ENCODE results near the gene ZDHHC5.
"Not testable (repeated sequence)": the region's sequence is repeated elsewhere in the genome, so short reads cannot be mapped to it uniquely, and the experiment has no call there.

ZDHHC5 gene

DNA sequence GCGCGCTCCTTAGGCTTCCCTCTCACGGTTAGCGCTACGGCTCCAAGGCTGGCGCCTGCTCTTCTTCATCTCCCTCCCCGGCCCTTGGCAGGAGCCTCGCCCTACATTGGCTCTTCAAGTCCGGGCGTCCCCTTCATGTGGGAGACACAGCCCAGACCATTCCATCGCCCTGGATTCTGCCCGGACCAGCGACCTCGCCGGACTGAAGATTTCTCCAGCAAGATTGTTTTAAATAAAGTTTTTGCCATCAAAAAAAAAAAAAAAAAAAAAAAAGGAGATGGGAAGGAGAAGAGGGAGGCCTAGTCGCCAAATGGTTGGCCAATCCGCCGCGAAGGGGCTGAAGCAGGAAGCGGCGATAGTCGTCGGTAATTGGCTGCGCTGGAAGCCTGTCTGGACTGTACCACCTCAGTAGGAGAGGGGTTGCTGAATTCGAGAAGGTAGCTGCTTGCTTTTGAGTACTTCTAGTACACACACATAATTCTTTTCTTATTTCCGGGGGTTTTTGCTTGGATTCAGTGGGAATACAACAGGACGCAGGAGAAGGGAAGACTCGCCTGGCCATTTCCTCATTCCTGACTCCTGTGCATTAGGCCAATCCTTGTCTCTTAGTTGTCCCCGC lies 688 bp upstream of the ZDHHC5 start:
- peak; percentile 75 for DNase-seq (ENCODE audit: low read depth, low spot score)

DNA sequence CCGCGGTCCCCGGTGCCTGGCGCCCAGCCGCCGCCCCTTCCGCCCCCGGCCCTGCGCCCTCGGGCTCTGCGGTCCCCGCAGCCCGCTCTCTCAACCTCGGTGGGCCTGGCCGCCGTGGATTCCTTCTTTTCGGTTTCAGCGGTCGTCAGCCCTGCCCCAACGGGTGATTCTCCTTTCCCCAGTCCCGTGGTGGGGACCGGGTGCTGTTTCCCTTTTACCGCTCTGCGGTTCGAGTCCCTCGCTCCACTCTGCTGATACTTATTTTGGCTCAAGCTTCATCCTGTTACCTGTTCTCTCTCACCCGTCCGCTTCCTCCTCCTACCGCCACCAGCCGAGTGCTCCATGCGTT lies 494 bp downstream of the ZDHHC5 start:
- DNase-seq (ENCODE audit: low read depth, low spot score) = no peak

DNA sequence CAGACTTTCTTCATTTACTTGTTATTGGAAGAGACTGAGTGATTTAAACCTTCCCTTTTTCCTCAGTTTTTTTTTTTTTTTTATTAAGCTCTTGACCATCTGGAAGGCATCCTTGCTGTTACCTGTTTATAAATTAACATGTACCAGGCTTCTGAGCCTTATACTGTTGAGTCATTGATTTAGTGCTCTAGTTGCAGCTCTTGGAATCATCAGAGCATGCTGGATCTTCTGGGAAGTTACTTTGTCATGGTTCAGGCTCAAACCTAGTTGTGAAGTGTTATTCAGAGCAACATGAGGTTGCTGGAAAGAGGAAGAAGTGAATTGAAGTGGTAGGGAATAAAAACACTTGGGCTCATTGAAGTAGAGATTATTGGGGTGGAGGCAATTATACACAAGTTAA lies 6.3 kb downstream of the ZDHHC5 start:
- DNase-seq (ENCODE audit: low read depth, low spot score) = no peak

DNA sequence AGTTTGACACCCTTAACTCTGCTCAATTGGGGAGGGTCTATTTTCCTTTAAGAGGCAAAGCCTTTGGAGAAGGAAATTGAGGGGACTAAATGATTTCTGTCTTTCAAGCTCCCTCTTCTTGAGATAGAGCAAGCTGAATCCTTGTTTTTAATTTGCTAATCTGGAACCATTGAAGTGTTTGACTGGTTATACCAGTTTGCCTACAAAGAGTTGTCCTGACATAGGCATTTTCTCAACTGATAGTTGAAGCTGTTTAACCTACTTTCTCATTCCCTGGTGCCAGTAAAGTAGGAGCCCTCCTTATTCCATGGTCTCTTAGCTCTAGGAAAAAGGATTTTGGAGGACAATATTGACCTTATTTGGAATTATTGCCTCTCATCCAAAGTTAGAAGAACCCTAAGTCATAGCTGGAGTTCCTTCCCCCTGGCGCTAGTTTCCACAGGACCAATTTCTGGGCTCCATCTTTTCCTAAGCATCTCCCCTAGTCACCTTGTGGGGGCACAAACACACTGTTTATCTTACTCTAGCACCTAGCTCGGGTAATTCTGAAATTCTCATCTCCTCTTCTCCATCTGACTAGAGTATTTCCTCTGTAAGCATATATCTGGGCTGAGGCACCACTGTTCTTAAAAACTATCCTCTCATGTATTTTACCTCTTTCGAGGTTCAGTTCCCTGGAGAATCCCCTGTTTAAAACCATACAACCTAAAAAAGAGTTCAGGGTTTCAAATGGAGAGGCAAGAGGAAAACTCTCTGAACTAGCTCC lies 7.4 kb downstream of the ZDHHC5 start:
- no peak for DNase-seq (ENCODE audit: low read depth, low spot score)

DNA sequence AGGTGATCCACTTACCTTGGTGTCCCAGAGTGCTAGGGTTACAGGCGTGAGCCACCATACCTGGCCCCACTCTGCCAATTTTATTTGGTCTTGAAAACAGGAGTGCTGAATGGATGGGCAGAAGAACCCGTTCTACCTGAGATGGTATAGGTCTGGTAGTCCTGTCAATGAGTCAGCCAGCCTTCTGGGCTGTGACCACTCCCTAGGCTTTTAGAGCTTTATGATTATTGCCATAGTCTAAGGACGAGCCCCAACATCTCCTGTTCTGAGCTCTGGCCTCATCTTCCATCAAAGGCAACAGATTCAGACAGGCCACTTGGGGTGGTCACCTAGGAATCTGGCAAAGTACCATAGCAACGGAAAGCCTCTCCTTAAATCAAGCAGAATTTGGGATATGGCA lies 11.5 kb downstream of the ZDHHC5 start:
- DNase-seq (ENCODE audit: low read depth, low spot score) = no peak

DNA sequence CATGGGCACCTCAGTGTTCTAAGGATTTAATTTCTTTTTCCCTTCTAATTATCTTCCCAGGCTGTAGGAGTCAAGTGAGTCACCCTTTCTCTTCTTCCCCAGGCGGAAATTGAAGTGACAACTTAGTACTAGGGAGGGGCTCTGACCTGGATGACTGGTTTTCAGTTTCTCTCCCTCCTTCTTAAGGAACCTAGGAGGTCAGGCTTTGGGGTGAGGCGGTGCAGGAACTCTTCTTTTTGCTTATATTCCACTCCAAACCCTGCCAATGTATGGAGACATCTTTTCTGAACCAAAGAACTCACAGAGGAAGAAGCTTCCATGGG lies 12.6 kb downstream of the ZDHHC5 start:
- no peak for DNase-seq (ENCODE audit: low read depth, low spot score)

DNA sequence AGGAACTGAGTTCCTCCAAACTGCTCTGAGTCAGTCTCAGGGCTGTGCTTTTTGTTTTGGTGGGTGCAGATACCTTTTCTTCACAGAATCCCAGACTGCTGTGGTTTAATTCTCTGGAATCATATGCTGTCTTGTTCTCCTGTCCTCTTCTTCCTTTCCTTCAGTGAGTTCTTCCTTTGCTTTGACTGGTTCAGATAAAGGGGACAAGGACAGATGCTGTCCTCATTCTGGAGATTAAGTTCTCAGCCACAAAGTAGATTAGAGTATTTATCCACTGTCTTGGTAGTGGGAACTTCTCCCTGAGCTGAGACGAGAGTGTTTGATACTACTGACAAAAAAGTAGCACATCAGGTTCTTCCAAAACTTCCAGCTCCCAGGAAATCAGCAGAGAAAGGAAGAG lies 13.3 kb downstream of the ZDHHC5 start:
- no peak for DNase-seq (ENCODE audit: low read depth, low spot score)

DNA sequence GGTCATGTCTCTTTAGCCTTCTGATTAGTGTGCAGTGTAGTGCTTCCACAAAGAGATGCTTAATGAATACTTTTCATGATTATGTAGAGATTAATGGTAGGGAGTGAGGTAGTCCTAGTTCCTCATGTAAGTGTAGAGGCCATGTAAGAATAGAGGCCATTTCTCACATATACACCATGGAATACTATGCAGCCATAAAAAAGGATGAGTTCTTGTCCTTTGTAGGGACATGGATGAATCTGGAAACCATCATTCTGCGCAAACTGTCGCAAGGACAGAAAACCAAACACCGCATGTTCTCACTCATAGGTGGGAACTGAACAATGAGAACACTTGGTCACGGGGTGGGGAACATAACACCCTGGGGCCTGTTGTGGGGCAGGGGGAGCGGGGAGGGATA lies 22.6 kb downstream of the ZDHHC5 start:
- DNase-seq (ENCODE audit: low read depth, low spot score) = not testable (repeated sequence)

DNA sequence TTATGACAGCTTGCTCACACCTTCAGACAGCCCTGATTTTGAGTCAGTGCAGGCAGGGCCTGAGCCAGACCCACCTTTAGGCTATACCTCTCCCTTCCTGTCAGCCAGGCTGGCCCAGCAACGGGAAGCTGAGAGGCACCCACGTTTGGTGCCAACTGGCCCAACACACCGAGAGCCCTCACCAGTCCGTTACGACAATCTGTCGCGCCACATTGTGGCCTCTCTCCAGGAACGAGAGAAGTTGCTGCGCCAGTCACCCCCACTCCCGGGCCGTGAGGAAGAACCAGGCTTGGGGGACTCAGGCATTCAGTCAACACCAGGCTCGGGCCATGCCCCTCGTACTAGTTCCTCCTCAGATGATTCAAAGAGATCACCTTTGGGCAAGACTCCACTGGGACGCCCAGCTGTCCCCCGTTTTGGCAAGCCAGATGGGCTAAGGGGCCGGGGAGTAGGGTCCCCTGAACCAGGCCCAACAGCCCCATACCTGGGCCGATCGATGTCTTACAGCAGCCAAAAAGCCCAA lies 31.0 kb downstream of the ZDHHC5 start:
- no peak for DNase-seq (ENCODE audit: low read depth, low spot score)

DNA sequence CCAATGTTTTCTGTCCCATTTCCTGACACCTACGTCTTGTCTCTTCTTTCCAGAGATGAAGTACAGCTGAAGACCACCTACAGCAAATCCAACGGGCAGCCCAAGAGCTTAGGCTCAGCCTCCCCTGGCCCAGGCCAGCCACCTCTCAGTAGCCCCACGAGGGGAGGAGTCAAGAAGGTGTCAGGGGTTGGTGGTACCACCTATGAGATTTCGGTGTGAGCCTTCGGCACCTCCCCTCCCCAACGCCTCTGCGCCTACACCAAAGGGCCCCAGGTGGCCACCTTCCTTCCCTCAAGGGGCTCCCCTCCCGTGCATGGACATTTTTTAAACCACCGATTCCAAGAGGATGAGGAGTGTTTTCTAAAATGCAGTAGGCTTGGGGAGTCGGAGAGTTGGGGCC lies 31.9 kb downstream of the ZDHHC5 start:
- DNase-seq (ENCODE audit: low read depth, low spot score) = no peak

DNA sequence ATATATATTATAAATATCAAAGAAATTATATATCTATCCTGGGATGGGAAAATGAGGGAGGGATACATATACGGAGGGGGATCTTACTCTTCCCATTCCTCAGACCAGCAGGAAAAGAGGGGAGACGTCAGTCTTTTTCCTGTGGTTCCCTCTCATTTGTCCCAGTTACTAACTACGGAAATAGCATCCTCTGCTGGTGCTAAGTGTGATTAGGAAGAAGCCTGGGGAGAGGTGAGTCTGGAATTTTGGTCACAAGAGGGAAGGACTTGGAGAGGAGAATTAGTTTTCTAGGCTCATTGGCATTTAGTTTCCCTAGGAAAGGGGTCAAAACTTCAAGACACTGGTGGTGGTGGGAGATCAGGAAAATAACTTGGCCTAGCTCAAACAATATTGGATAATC lies 32.5 kb downstream of the ZDHHC5 start:
- no peak for DNase-seq (ENCODE audit: low read depth, low spot score)

DNA sequence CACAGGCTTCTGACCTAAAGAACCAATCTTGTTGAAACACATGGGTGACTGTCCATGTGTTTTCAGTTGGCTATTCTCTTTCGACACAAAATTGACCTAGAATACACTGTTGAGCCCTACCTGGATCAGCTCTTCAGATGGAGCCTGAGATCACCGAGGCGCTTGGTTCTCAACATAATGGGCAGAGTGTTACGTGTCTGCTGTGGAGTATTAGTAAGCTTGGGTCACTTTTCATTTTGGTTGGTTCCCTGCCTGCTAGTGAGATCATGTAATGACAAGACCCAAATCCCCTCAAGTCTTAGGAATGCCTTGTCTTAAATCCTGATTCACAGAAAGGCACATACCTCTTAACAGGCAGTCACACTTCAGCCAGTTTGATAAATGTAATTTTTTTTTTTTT lies 35.4 kb downstream of the ZDHHC5 start:
- DNase-seq (ENCODE audit: low read depth, low spot score) = no peak

DNA sequence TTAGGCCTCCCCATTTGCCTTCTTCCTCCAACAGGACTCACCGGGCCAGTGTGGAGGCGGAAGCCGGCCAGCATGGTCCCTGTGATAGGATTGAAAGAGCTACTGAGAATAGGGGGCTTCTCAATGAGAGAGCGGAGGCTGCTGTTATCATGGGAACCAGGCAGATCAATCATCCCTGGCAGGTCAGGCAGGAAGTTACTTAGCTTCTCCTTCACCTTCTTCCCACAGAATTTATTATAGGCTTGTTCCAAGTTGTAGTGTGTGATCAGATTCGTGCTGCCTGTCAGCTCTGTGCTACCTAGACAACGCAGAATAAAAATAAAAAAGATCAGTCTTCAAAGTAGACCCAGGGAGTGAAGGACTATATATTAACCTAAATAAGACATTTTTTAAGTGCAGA lies 37.0 kb downstream of the ZDHHC5 start:
- no peak for DNase-seq (ENCODE audit: low read depth, low spot score)

DNA sequence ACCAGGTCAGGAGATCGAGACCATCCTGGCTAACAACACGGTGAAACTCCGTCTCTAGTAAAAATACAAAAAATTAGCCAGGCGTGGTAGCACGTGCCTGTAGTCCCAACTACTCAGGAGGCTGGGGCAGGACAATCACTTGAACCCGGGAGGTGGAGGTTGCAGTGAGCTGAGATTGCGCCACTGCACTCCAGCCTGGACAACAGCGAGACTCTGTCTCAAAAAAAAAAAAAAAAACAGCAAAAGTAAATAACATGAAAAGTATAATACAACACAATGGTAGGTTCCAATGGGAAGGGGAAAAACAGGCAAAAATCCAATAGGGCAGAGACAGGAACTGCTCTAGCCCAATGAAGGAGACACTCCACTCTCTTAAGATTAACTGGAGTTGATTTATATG lies 37.5 kb downstream of the ZDHHC5 start:
- not testable (repeated sequence) for DNase-seq (ENCODE audit: low read depth, low spot score)

DNA sequence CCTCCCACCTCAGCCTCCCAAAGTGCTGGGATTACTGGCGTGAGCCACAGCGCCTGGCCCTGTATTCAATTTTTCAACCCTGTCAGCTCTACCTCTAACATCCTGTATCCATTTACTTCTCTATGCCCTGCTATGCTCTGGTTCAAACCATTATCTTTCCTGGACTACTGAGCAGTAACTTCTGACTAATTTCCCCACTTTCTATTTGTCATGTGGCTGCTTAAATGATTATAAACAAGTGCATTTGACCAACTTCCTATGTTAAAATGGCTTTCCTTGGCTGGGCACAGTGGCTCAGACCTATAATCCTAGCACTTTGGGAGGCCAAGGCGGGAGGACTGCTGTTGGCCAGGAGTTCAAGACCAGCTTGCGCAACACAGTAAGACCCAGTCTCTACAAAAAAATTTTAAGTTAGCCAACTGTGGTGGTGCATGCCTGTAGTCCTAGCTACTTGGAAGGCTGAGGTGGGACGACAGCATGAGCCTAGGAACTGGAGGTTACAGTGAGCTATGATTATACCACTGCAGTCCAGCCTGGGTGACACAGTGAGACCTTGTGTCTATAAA lies 42.0 kb downstream of the ZDHHC5 start:
- no peak for DNase-seq (ENCODE audit: low read depth, low spot score)

DNA sequence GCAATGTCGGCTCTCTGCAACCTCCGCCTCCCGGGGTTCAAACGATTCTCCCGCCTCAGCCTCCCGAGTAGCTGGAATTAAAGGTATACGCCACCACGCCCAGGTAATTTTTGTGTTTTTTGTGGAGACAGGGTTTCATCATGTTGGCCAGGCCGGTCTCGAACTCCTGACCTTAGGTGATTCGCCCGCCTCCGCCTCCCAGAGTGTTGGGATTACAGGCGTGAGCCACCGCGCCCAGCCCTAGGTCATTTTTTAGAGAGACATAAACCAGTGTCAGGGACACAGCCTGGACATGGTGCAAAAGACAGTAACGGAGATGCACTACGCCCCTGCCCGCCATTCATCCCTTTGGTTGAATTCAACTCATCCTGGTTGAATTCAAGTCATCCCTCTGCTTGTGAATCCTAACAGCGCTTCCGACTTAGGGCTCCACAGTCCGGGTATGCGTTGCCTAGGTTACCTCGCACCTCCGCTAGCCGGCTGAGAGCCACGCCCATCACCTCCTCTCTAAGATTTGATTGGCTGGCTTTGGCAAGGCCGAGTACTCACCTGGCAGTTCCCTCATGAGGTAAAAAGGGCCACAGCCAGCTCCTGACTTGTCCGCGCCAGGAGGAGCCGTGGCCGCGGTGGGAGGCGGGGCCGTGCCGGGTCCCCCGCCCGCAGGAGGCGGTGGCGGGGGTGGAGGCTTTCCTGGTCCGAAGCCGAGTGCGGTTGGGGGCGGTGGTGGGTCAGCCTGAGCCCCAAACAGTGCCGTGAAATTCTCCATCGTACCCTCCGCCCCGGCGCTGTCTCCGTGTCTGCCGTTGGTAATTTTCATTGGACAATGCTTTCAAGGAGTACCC lies 43.7 kb downstream of the ZDHHC5 start, which contains the start of gene MED19:
MED19 (minus strand) TSS at position 802 of the 842 bp plus-strand sequence; CDS start at position 766, 36 bp downstream.
- DNase-seq (ENCODE audit: low read depth, low spot score) = peak; percentile 42

DNA sequence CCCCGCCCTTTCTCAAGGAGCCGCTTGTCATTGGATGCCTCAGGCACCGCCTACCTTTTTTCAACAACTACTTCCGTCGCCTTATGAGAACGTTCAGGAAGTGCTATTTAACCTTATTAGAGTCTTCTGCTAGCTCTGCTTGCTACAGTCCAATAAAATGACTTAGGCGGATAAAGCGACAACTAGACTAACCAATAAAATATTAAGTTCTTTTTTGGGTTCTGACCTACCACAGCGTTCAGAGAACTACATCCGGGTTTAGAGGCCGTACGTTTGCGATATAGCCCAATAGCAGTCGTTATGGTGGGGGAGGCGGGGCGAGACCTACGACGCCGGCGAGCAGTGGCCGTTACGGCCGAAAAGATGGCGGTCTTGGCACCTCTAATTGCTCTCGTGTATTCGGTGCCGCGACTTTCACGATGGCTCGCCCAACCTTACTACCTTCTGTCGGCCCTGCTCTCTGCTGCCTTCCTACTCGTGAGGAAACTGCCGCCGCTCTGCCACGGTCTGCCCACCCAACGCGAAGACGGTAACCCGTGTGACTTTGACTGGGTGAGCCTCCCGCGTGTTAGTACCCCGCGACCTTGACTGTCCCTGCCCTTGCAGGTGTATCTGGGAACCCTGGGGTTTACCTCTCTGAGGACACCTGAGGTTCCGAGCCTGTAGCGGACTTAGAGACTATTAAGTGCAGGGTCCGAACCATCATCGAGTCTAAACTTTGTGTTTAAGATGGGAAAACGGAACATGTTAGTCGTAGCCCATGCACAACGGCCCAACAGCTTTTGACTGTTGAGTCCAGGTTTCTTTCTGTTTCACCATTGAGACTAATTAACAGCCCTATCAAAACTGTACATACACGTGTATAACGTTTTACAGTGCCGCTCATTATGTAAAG lies 44.6 kb downstream of the ZDHHC5 start, which contains the start of gene TMX2:
TMX2 (plus strand) TSS at position 338 of the 895 bp plus-strand sequence; CDS start at position 364, 26 bp downstream.
- DNase-seq (ENCODE audit: low read depth, low spot score) = peak; percentile 77

DNA sequence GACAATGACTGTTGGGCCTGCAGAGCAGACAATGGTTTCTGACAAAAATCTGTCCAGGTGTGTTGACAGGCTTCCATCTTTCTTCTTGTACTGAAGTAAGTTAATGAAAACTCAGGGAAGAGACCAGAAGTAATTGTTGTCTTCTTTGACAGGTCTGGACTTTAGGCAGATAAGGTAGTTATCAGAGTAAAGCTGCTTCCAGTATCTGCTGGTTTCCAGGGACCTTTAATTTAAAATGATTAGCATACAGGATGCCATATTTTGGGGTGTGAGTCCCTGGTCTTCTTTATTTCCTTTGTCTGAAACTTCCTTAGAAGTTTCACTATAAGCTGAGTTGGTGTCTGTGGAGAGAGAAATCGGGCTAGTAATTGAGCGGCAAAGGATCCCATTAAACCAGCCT lies 45.9 kb downstream of the ZDHHC5 start:
- DNase-seq (ENCODE audit: low read depth, low spot score) = no peak

DNA sequence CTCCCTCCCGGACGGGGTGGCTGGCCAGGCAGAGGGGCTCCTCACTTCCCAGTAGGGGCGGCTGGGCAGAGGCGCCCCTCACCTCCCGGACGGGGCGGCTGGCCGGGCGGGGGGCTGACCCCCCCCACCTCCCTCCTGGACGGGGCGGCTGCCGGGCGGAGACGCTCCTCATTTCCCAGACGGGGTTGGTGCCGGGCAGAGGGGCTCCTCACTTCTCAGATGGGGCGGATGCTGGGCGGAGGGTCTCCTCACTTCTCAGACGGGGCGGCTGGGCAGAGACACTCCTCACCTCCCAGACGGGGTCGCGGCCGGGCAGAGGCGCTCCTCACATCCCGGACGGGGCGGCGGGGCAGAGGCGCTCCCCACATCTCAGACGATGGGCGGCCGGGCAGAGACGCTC lies 48.8 kb downstream of the ZDHHC5 start:
- DNase-seq (ENCODE audit: low read depth, low spot score) = not testable (repeated sequence)

DNA sequence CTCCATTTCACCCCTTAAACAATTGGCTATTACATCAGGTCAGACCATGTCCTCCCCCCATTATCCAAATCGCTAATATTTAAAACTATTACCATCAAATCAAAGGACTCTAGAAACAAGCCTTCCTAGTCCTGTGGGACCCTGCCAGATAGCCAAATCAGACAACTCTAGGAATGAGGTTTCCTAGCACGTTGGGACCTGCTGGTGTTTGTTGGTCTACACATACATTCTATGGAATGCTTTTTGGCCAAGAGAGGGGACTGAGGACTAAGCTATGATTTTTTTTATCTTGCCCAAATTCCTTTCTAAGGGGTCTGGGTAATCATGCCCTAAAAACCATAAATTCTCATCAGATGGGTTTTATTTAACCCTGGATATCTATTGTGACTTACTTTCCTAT lies 59.3 kb downstream of the ZDHHC5 start:
- no peak for DNase-seq (ENCODE audit: low read depth, low spot score)

DNA sequence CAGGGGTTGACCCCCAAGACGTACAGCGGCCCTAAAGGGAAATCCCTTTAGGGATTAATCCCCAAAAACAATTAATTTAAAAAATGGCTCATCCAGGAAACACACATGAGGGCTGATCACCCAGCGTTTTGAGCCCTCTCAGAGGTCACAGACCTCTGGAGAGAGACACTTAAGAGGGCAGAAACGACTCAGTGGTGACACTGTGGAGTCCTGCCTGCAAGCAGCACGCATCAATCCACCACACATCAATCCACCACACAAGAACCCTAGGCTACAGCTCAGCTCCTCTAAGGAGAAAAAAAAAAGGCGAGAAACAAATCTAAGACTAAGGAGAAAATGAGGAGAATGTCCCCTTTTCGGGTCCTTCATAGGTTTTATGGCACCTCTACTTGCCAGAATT lies 60.9 kb downstream of the ZDHHC5 start:
- no peak for DNase-seq (ENCODE audit: low read depth, low spot score)

All from activated naive CD8-positive, alpha-beta T cell treated with anti-CD3 and anti-CD28 coated beads, Interleukin-2, amount 50 U/mL, for 16 hours (primary cell).